ENCODE data around the gene FNBP1. TPM values are rescaled to one million over a fixed set of nuclear protein-coding genes. Genes with fewer than 3 reads are reported as not detected.
A peak's percentile ranks its signal among the peaks of the same experiment; 100 is the strongest.

Gene FNBP1
- total and polyA plus RNA-seq, 2 experiments from 2014 or later = 26.6 to 28.8 TPM

DNA sequence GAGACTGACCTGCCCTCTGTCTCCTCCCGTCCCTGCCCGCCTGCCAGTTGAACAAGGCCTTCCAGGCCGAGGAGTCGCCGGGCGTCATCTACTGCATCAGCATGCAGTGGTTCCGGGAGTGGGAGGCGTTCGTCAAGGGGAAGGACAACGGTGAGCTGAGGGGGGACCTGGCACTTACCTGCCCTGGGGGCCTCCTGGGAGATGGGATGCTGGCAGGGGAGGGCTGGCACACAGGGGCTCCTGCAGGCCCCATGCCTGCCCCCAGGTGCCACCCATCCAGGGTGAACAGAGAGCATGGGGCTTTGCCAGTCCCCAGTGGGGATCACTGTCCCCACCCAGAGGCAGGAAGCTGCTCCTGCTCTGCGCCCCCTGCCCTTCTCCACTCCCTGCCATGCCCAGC is 164.7 kb downstream of the FNBP1 start:
- H3K27ac Mint-ChIP-seq = peak overlapping the region; percentile 81
- H3K4me3 ChIP-seq = no peak overlapping the region
- no peaks in the 10 kb centered on the region for H3K36me3 ChIP-seq (ENCODE audit: insufficient read depth)
- H3K27ac ChIP-seq (ENCODE audit: low read depth) = no peak overlapping the region
- no peaks in the 10 kb centered on the region for H3K79me2 ChIP-seq (replicated peaks; ENCODE audit: insufficient read depth)
- no peak overlapping the region for H2AFZ ChIP-seq
- no peaks in the 10 kb centered on the region for H4K20me1 ChIP-seq (replicated peaks; ENCODE audit: insufficient read depth)
- peaks cover 13% of the 10 kb centered on the region for H3K4me1 Mint-ChIP-seq
- DNase-seq (ENCODE audit: low spot score) (no peak), ATAC-seq (no peak)
- H3K4me2 ChIP-seq = no peak overlapping the region
- no peaks in the 10 kb centered on the region for H3K36me3 Mint-ChIP-seq (ENCODE audit: low read depth)
- no peaks in the 10 kb centered on the region for H3K27me3 ChIP-seq (ENCODE audit: insufficient read depth)
- H3K27me3 Mint-ChIP-seq (ENCODE audit: insufficient read depth, low read depth, poor library complexity) = peaks cover 11% of the 10 kb centered on the region
- H3F3A ChIP-seq (replicated peaks; ENCODE audit: low read depth) = no peaks in the 10 kb centered on the region; the same call in 1 of the 2 replicates
- TF ChIP-seq CREB1 (CRISPR knock-in tag; IDR thresholded peaks at IDR 0.05; ENCODE audit: low read depth) (no peak), NANOG (IDR thresholded peaks at IDR 0.05; ENCODE audit: borderline replicate concordance) (no peak), STAT1 (IDR thresholded peaks at IDR 0.05; ENCODE audit: unreplicated experiment) (no peak), EZH2 (IDR thresholded peaks at IDR 0.05; ENCODE audit: low read depth, unreplicated experiment) (no peak)
- no peaks in the 10 kb centered on the region for H3K9me2 ChIP-seq (ENCODE audit: insufficient read depth)
- H3K4me3 Mint-ChIP-seq = no peak overlapping the region
- H3K4me1 ChIP-seq (ENCODE audit: insufficient read depth) = peaks cover 5% of the 10 kb centered on the region; the same call in 1 of the 2 replicates
- no peaks in the 10 kb centered on the region for H3K9me3 Mint-ChIP-seq

- Mint-ChIP-seq H3K36me3 (ENCODE audit: low read depth) (no peaks in the 10 kb centered on the region), H3K27ac (no peak overlapping the region), H3K9me3 (no peaks in the 10 kb centered on the region), H3K4me1 (peaks cover 13% of the 10 kb centered on the region), H3K27me3 (ENCODE audit: insufficient read depth, low read depth, poor library complexity) (peaks cover 11% of the 10 kb centered on the region), H3K4me3 (no peak overlapping the region)
- Histone ChIP-seq H3K4me2 (no peak overlapping the region), H3K27ac (ENCODE audit: low read depth) (no peak overlapping the region), H3F3A (replicated peaks; ENCODE audit: low read depth) (no peaks in the 10 kb centered on the region; the same call in 1 of the 2 replicates), H3K79me2 (replicated peaks; ENCODE audit: insufficient read depth) (no peaks in the 10 kb centered on the region), H3K4me1 (ENCODE audit: insufficient read depth) (peaks cover 5% of the 10 kb centered on the region; the same call in 1 of the 2 replicates), H3K36me3 (ENCODE audit: insufficient read depth) (no peaks in the 10 kb centered on the region), H4K20me1 (replicated peaks; ENCODE audit: insufficient read depth) (no peaks in the 10 kb centered on the region), H2AFZ (no peak overlapping the region), H3K9me2 (ENCODE audit: insufficient read depth) (no peaks in the 10 kb centered on the region), H3K27me3 (ENCODE audit: insufficient read depth) (no peaks in the 10 kb centered on the region), H3K4me3 (no peak overlapping the region)
- ATAC-seq = no peak
- no peak for DNase-seq (ENCODE audit: low spot score)
- TF ChIP-seq STAT1 (IDR thresholded peaks at IDR 0.05; ENCODE audit: unreplicated experiment) (no peak), ZNF114 (CRISPR knock-in tag; IDR thresholded peaks at IDR 0.05) (no peak), EZH2 (IDR thresholded peaks at IDR 0.05; ENCODE audit: low read depth, unreplicated experiment) (no peak), ZNF331 (CRISPR knock-in tag; IDR thresholded peaks at IDR 0.05; ENCODE audit: low read depth) (no peak)
- TF ChIP-seq, protein P1, sequence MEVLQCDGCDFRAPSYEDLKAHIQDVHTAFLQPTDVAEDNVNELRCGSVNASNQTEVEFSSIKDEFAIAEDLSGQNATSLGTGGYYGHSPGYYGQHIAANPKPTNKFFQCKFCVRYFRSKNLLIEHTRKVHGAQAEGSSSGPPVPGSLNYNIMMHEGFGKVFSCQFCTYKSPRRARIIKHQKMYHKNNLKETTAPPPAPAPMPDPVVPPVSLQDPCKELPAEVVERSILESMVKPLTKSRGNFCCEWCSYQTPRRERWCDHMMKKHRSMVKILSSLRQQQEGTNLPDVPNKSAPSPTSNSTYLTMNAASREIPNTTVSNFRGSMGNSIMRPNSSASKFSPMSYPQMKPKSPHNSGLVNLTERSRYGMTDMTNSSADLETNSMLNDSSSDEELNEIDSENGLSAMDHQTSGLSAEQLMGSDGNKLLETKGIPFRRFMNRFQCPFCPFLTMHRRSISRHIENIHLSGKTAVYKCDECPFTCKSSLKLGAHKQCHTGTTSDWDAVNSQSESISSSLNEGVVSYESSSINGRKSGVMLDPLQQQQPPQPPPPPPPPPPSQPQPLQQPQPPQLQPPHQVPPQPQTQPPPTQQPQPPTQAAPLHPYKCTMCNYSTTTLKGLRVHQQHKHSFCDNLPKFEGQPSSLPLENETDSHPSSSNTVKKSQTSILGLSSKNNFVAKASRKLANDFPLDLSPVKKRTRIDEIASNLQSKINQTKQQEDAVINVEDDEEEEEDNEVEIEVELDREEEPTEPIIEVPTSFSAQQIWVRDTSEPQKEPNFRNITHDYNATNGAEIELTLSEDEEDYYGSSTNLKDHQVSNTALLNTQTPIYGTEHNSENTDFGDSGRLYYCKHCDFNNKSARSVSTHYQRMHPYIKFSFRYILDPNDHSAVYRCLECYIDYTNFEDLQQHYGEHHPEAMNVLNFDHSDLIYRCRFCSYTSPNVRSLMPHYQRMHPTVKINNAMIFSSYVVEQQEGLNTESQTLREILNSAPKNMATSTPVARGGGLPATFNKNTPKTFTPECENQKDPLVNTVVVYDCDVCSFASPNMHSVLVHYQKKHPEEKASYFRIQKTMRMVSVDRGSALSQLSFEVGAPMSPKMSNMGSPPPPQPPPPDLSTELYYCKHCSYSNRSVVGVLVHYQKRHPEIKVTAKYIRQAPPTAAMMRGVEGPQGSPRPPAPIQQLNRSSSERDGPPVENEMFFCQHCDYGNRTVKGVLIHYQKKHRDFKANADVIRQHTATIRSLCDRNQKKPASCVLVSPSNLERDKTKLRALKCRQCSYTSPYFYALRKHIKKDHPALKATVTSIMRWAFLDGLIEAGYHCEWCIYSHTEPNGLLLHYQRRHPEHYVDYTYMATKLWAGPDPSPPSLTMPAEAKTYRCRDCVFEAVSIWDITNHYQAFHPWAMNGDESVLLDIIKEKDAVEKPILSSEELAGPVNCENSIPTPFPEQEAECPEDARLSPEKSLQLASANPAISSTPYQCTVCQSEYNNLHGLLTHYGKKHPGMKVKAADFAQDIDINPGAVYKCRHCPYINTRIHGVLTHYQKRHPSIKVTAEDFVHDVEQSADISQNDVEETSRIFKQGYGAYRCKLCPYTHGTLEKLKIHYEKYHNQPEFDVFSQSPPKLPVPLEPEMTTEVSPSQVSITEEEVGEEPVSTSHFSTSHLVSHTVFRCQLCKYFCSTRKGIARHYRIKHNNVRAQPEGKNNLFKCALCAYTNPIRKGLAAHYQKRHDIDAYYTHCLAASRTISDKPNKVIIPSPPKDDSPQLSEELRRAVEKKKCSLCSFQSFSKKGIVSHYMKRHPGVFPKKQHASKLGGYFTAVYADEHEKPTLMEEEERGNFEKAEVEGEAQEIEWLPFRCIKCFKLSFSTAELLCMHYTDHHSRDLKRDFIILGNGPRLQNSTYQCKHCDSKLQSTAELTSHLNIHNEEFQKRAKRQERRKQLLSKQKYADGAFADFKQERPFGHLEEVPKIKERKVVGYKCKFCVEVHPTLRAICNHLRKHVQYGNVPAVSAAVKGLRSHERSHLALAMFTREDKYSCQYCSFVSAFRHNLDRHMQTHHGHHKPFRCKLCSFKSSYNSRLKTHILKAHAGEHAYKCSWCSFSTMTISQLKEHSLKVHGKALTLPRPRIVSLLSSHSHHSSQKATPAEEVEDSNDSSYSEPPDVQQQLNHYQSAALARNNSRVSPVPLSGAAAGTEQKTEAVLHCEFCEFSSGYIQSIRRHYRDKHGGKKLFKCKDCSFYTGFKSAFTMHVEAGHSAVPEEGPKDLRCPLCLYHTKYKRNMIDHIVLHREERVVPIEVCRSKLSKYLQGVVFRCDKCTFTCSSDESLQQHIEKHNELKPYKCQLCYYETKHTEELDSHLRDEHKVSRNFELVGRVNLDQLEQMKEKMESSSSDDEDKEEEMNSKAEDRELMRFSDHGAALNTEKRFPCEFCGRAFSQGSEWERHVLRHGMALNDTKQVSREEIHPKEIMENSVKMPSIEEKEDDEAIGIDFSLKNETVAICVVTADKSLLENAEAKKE (CRISPR knock-in tag; IDR thresholded peaks at IDR 0.05) = no peak
- TF ChIP-seq, protein P2, sequence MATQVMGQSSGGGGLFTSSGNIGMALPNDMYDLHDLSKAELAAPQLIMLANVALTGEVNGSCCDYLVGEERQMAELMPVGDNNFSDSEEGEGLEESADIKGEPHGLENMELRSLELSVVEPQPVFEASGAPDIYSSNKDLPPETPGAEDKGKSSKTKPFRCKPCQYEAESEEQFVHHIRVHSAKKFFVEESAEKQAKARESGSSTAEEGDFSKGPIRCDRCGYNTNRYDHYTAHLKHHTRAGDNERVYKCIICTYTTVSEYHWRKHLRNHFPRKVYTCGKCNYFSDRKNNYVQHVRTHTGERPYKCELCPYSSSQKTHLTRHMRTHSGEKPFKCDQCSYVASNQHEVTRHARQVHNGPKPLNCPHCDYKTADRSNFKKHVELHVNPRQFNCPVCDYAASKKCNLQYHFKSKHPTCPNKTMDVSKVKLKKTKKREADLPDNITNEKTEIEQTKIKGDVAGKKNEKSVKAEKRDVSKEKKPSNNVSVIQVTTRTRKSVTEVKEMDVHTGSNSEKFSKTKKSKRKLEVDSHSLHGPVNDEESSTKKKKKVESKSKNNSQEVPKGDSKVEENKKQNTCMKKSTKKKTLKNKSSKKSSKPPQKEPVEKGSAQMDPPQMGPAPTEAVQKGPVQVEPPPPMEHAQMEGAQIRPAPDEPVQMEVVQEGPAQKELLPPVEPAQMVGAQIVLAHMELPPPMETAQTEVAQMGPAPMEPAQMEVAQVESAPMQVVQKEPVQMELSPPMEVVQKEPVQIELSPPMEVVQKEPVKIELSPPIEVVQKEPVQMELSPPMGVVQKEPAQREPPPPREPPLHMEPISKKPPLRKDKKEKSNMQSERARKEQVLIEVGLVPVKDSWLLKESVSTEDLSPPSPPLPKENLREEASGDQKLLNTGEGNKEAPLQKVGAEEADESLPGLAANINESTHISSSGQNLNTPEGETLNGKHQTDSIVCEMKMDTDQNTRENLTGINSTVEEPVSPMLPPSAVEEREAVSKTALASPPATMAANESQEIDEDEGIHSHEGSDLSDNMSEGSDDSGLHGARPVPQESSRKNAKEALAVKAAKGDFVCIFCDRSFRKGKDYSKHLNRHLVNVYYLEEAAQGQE (IDR thresholded peaks at IDR 0.05; ENCODE audit: unreplicated experiment) = no peak
- TF ChIP-seq, protein P3, sequence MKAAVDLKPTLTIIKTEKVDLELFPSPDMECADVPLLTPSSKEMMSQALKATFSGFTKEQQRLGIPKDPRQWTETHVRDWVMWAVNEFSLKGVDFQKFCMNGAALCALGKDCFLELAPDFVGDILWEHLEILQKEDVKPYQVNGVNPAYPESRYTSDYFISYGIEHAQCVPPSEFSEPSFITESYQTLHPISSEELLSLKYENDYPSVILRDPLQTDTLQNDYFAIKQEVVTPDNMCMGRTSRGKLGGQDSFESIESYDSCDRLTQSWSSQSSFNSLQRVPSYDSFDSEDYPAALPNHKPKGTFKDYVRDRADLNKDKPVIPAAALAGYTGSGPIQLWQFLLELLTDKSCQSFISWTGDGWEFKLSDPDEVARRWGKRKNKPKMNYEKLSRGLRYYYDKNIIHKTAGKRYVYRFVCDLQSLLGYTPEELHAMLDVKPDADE (IDR thresholded peaks at IDR 0.05) = no peak
Observed at GRCh38 chr9:129876815-129877214, 166.2 kb downstream of the FNBP1 start.
